Esophagus mucosa (tissue), 1 donor: ENCODE results near the gene NLGN1. TPM values are rescaled to one million over a fixed set of nuclear protein-coding genes. Genes with fewer than 3 reads are reported as not detected.

Experiments used
- ATAC-seq: fragments of 200-7000 bp; cut with Tn5 transposase; one replicate; pipeline ENCODE4 v1.9.1; 2020
- total RNA-seq: library from RNA; stranded (reverse); gene quantifications from one replicate; pipeline ENCODE4 v1.2.4, GENCODE V29; 2023
- donor health status: DM: yes; HTN: yes; CAD: no.

The NLGN1 gene
- total RNA-seq, 1 donor from 2014 or later, result 0.44 TPM

- no peak for ATAC-seq
These were observed 376.8 kb downstream of the NLGN1 start for GRCh38 chr3:173774294-173774693.

GRCh38 chr3:173778251-173778650 lies 380.7 kb downstream of the NLGN1 start:
- ATAC-seq, result no peak

GRCh38 chr3:173780067-173780466 lies 382.5 kb downstream of the NLGN1 start:
- no peak for ATAC-seq

GRCh38 chr3:173785004-173785403 lies 387.5 kb downstream of the NLGN1 start:
- no peak for ATAC-seq

GRCh38 chr3:173789530-173790162 lies 392.1 kb downstream of the NLGN1 start:
- no peak for ATAC-seq

- no peak for ATAC-seq
These were observed 396.4 kb downstream of the NLGN1 start for GRCh38 chr3:173793963-173794362.

- no peak for ATAC-seq
These were observed 398.9 kb downstream of the NLGN1 start for GRCh38 chr3:173796405-173796804.

GRCh38 chr3:173796890-173797289 lies 399.3 kb downstream of the NLGN1 start:
- no peak for ATAC-seq

- ATAC-seq, result no peak
These were observed 401.7 kb downstream of the NLGN1 start for GRCh38 chr3:173799060-173799816.

GRCh38 chr3:173800154-173800553 lies 402.6 kb downstream of the NLGN1 start:
- no peak for ATAC-seq

- no peak for ATAC-seq
These were observed 417.3 kb downstream of the NLGN1 start for GRCh38 chr3:173814809-173815208.

GRCh38 chr3:173819368-173819767 lies 421.8 kb downstream of the NLGN1 start:
- ATAC-seq, result no peak

GRCh38 chr3:173823911-173824460 lies 426.4 kb downstream of the NLGN1 start:
- ATAC-seq, result no peak

- no peak for ATAC-seq
These were observed 428.2 kb downstream of the NLGN1 start for GRCh38 chr3:173825730-173826129.

- no peak for ATAC-seq
These were observed 428.9 kb downstream of the NLGN1 start for GRCh38 chr3:173826416-173826815.

- ATAC-seq, result no peak
These were observed 429.5 kb downstream of the NLGN1 start for GRCh38 chr3:173826901-173827609.

- ATAC-seq, result no peak
These were observed 441.1 kb downstream of the NLGN1 start for GRCh38 chr3:173838644-173839043.

- ATAC-seq, result no peak
These were observed 442.3 kb downstream of the NLGN1 start for GRCh38 chr3:173839859-173840258.

- ATAC-seq, result no peak
These were observed 443.8 kb downstream of the NLGN1 start for GRCh38 chr3:173841334-173841733.

GRCh38 chr3:173843060-173843459 lies 445.5 kb downstream of the NLGN1 start:
- no peak for ATAC-seq

GRCh38 chr3:173846584-173846983 lies 449.0 kb downstream of the NLGN1 start:
- no peak for ATAC-seq

GRCh38 chr3:173849489-173849888 lies 451.9 kb downstream of the NLGN1 start:
- ATAC-seq, result no peak

GRCh38 chr3:173857154-173857553 lies 459.6 kb downstream of the NLGN1 start:
- no peak for ATAC-seq
